Neural cell (in vitro differentiated cells): ENCODE results near the gene BCL2L14. TPM values are rescaled to one million over a fixed set of nuclear protein-coding genes. Genes with fewer than 3 reads are reported as not detected.

Experiments
- H2AFZ ChIP-seq: fragments of 200-600, 300-800 bp; sonication (generic), shearing (Covaris generic); 2 replicates; pipeline ENCODE4 v1.6.0; 2014; ENCODE audit warnings: low read depth, mild to moderate bottlenecking, antibody characterized with exemption, low read length, moderate library complexity
- H3F3A ChIP-seq: fragments of 200-600 bp; shearing (Covaris generic); 2 replicates; pipeline ENCODE4 v1.6.1; 2016; ENCODE audit warnings: mild to moderate bottlenecking, moderate library complexity, mixed read lengths, antibody characterized with exemption, low read length; ENCODE audit not compliant: insufficient read depth, poor library complexity, severe bottlenecking
- H3K27ac ChIP-seq: fragments of 200-600, 300-800 bp; sonication (generic), shearing (Covaris generic); 2 replicates; pipeline ENCODE4 v1.5.1; 2014; ENCODE audit warnings: mild to moderate bottlenecking, low read length, moderate library complexity
- H3K27me3 ChIP-seq: fragments of 300-800, 200-600 bp; sonication (generic), shearing (Covaris generic); 2 replicates; pipeline ENCODE4 v1.6.0; 2014; ENCODE audit warnings: mild to moderate bottlenecking, low read depth, low read length, moderate library complexity; ENCODE audit not compliant: insufficient read depth
- H3K36me3 ChIP-seq: fragments of 300-800, 200-600 bp; sonication (generic), shearing (Covaris generic); 2 replicates; pipeline ENCODE4 v1.5.1; 2014; ENCODE audit warnings: mild to moderate bottlenecking, antibody characterized with exemption, low read length, moderate library complexity; ENCODE audit not compliant: insufficient read depth
- H3K4me2 ChIP-seq: fragments of 300-800, 200-600 bp; sonication (generic), shearing (Covaris generic); 2 replicates; pipeline ENCODE4 v1.6.0; 2014; ENCODE audit warnings: mild to moderate bottlenecking, low read length
- H3K4me3 ChIP-seq: fragments of 300-800, 200-600 bp; sonication (generic), shearing (Covaris generic); 2 replicates; pipeline ENCODE4 v1.5.1; 2014; ENCODE audit warnings: mild to moderate bottlenecking, low read length, moderate library complexity
- H3K79me2 ChIP-seq: fragments of 200-600 bp; shearing (Covaris generic); replicated peaks from 2 replicates; pipeline ENCODE4 v1.6.0; 2014; ENCODE audit warnings: mild to moderate bottlenecking, low read length, moderate library complexity; ENCODE audit not compliant: insufficient read depth
- H3K9ac ChIP-seq: fragments of 300-800, 200-600 bp; sonication (generic), shearing (Covaris generic); 2 replicates; pipeline ENCODE4 v1.6.1; 2016; ENCODE audit warnings: mild to moderate bottlenecking, low read length, mixed read lengths
- H3K9me2 ChIP-seq: fragments of 200-600 bp; shearing (Covaris generic); 2 replicates; pipeline ENCODE4 v1.6.1; 2016; ENCODE audit warnings: mild to moderate bottlenecking, low read length, mixed read lengths; ENCODE audit not compliant: insufficient read depth
- H3K9me3 ChIP-seq: fragments of 200-600, 300-800 bp; sonication (generic), shearing (Covaris generic); 2 replicates; pipeline ENCODE4 v1.6.1; 2016; ENCODE audit warnings: mild to moderate bottlenecking, mixed run types, low read length, moderate library complexity, mixed read lengths
- H4K20me1 ChIP-seq: fragments of 200-600 bp; shearing (Covaris generic); 2 replicates; pipeline ENCODE4 v1.6.1; 2016; ENCODE audit warnings: mild to moderate bottlenecking, mixed run types; ENCODE audit not compliant: insufficient read depth
- CTCF ChIP-seq: fragments of 450-650 bp; IDR thresholded peaks from 2 replicates; pipeline ENCODE4 v1.5.1; 2014; ENCODE audit warnings: antibody characterized with exemption, mild to moderate bottlenecking, moderate library complexity; ENCODE audit not compliant: poor library complexity, severe bottlenecking
- EP300 ChIP-seq: fragments of 450-650 bp; conservative IDR thresholded peaks from 2 replicates; pipeline ENCODE4 v1.6.1; 2014; ENCODE audit warnings: antibody characterized with exemption, mild to moderate bottlenecking, moderate library complexity; ENCODE audit not compliant: poor library complexity, severe bottlenecking
- EZH2 ChIP-seq: fragments of 200-600, 300-800 bp; shearing (Covaris generic), sonication (generic); IDR thresholded peaks from 2 replicates; pipeline ENCODE4 v1.6.1; 2014; ENCODE audit warnings: antibody characterized with exemption, low read length, borderline replicate concordance, mild to moderate bottlenecking; ENCODE audit not compliant: insufficient read depth, poor library complexity, severe bottlenecking
- MXI1 ChIP-seq: fragments of 450-650 bp; conservative IDR thresholded peaks from 2 replicates; pipeline ENCODE4 v1.6.1; 2014; ENCODE audit warnings: antibody characterized with exemption, mild to moderate bottlenecking; ENCODE audit not compliant: poor library complexity, severe bottlenecking
- POLR2AphosphoS5 ChIP-seq: IDR thresholded peaks from 2 replicates; pipeline ENCODE4 v1.6.1; 2012
- RAD21 ChIP-seq: fragments of 450-650 bp; conservative IDR thresholded peaks from 2 replicates; pipeline ENCODE4 v1.6.1; 2014; ENCODE audit warnings: antibody characterized with exemption, mild to moderate bottlenecking, moderate library complexity
- REST ChIP-seq: IDR thresholded peaks from 2 replicates; pipeline ENCODE4 v1.6.1; 2012; ENCODE audit warnings: borderline replicate concordance
- SMC3 ChIP-seq: fragments of 450-650 bp; conservative IDR thresholded peaks from 2 replicates; pipeline ENCODE4 v1.6.1; 2014; ENCODE audit warnings: antibody characterized with exemption, mild to moderate bottlenecking, moderate library complexity; ENCODE audit not compliant: poor library complexity
- TAF1 ChIP-seq: IDR thresholded peaks from 2 replicates; pipeline ENCODE4 v1.6.1; 2012; ENCODE audit warnings: low read depth
- polyA plus RNA-seq: library from polyadenylated mRNA; depleted of rRNA; stranded (reverse); fragments of >200 nt; gene quantifications from 2 replicates; pipeline ENCODE4 v1.2.3, GENCODE V29; 2014

BCL2L14 gene
- polyA plus RNA-seq, 1 donor from 2014 or later = not detected

- Histone ChIP-seq H3K9me2 (no peaks in the 10 kb centered on the region), H3K36me3 (no peaks in the 10 kb centered on the region), H3K4me3 (no peak overlapping the region), H4K20me1 (no peaks in the 10 kb centered on the region), H3K27ac (no peak overlapping the region), H3K4me2 (no peak overlapping the region), H3K79me2 (no peaks in the 10 kb centered on the region), H3F3A (no peaks in the 10 kb centered on the region), H3K9me3 (no peaks in the 10 kb centered on the region), H3K9ac (no peak overlapping the region), H2AFZ (no peak overlapping the region), H3K27me3 (no peaks in the 10 kb centered on the region)
- TF ChIP-seq TAF1 (no peak), CTCF (no peak), MXI1 (no peak), EP300 (no peak), EZH2 (no peak), RAD21 (no peak), SMC3 (no peak), POLR2AphosphoS5 (no peak), REST (no peak)
Measured at GRCh38 chr12:12051668-12052067, 19.1 kb upstream of the BCL2L14 start.

- Histone ChIP-seq H3K9me2 (no peaks in the 10 kb centered on the region), H3K9ac (no peak overlapping the region), H3K36me3 (no peaks in the 10 kb centered on the region), H3K79me2 (no peaks in the 10 kb centered on the region), H3K4me2 (no peak overlapping the region), H3K27me3 (no peaks in the 10 kb centered on the region), H3K27ac (no peak overlapping the region), H2AFZ (no peak overlapping the region), H3F3A (no peaks in the 10 kb centered on the region), H3K4me3 (no peak overlapping the region), H3K9me3 (no peaks in the 10 kb centered on the region), H4K20me1 (no peaks in the 10 kb centered on the region)
- TF ChIP-seq MXI1 (no peak), EZH2 (no peak), TAF1 (no peak), POLR2AphosphoS5 (no peak), RAD21 (no peak), EP300 (no peak), REST (no peak), SMC3 (no peak), CTCF (no peak)
Measured at GRCh38 chr12:12054993-12055392, 15.7 kb upstream of the BCL2L14 start.
